Stimulated activated effector memory CD8-positive, alpha-beta T cell treated with anti-CD3 and anti-CD28 coated beads, Interleukin-12 subunit alpha, Interleukin-12 subunit beta, amount 100 ng/mL, for 72 hours (primary cell): ENCODE data around the gene CCDC127.

Experiments used
- ATAC-seq: fragments of 150-1000 bp; cut with Tn5 transposase; 2 replicates; pipeline ENCODE4 v1.10.0; 2021
- DNase-seq, 2 donors: peaks; one replicate each; pipeline ENCODE4 v3.0.0; 2021 to 2022; ENCODE audit warnings: low spot score in 2 of 2
- H3K27ac Mint-ChIP-seq: one replicate; pipeline ENCODE4 v1.8.0; 2022; ENCODE audit warnings: mild to moderate bottlenecking, mixed read lengths
- H3K36me3 Mint-ChIP-seq: one replicate; pipeline ENCODE4 v1.8.0; 2022; ENCODE audit warnings: mild to moderate bottlenecking, mixed read lengths
- H3K4me1 Mint-ChIP-seq: one replicate; pipeline ENCODE4 v1.8.0; 2022; ENCODE audit warnings: mixed read lengths
- H3K4me3 Mint-ChIP-seq: one replicate; pipeline ENCODE4 v1.8.0; 2022; ENCODE audit warnings: mild to moderate bottlenecking, mixed read lengths
- H3K9me3 Mint-ChIP-seq: one replicate; pipeline ENCODE4 v1.8.0; 2022; ENCODE audit warnings: mixed read lengths

CCDC127 gene

GRCh38 chr5:191036-191948 is 26.7 kb downstream of the CCDC127 start, which contains the start of gene LRRC14B:
LRRC14B (plus strand) TSS chr5:191495; CDS start chr5:191539, 44 bp downstream.
- DNase-seq (no peak), ATAC-seq (no peak)
- Mint-ChIP-seq H3K36me3 (no peaks in the 10 kb centered on the region), H3K27ac (no peak within 1 kb of the TSS), H3K4me1 (peaks cover 17% of the 10 kb centered on the region), H3K4me3 (no peak within 1 kb of the TSS), H3K9me3 (no peaks in the 10 kb centered on the region)

GRCh38 chr5:190366-191035 is 27.5 kb downstream of the CCDC127 start:
- DNase-seq, result no peak
- Mint-ChIP-seq H3K4me1 (peaks cover 14% of the 10 kb centered on the region), H3K36me3 (no peaks in the 10 kb centered on the region), H3K27ac (no peak overlapping the region), H3K4me3 (no peak overlapping the region), H3K9me3 (no peaks in the 10 kb centered on the region)
- ATAC-seq, result no peak

GRCh38 chr5:189976-190365 is 28.0 kb downstream of the CCDC127 start:
- H3K9me3 Mint-ChIP-seq, result no peaks in the 10 kb centered on the region
- H3K36me3 Mint-ChIP-seq, result no peaks in the 10 kb centered on the region
- DNase-seq, result no peak
- H3K27ac Mint-ChIP-seq, result no peak overlapping the region
- H3K4me3 Mint-ChIP-seq, result no peak overlapping the region
- no peak for ATAC-seq
- peaks cover 10% of the 10 kb centered on the region for H3K4me1 Mint-ChIP-seq

DNA sequence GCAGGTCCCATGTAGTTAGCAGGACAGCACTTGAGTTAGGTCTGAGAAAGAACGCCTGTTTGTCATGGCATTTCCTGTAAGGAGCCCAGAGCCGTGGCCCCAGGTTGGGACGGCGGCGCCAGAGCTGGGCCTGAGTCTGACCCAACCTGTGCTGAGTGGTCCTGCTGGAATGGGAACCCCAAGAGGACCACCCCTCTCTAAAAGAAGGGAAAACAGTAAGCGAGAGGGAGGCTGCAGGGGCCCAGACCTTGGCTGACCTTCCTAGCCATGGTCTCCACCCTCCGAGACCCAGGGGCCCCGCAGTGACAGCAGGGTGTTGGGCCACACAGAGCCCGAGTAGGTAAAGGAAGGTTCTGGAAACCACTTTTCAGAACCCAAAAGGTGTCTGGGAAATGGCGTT is 28.5 kb downstream of the CCDC127 start:
- H3K9me3 Mint-ChIP-seq, result no peaks in the 10 kb centered on the region
- H3K27ac Mint-ChIP-seq, result peak overlapping the region; percentile 69
- peaks cover 10% of the 10 kb centered on the region for H3K4me1 Mint-ChIP-seq
- H3K4me3 Mint-ChIP-seq, result no peak overlapping the region
- H3K36me3 Mint-ChIP-seq, result no peaks in the 10 kb centered on the region
- DNase-seq (no peak), ATAC-seq (no peak)

GRCh38 chr5:188488-189481 is 29.2 kb downstream of the CCDC127 start:
- Mint-ChIP-seq H3K27ac (peak overlapping the region; percentile 69), H3K36me3 (no peaks in the 10 kb centered on the region)

DNA sequence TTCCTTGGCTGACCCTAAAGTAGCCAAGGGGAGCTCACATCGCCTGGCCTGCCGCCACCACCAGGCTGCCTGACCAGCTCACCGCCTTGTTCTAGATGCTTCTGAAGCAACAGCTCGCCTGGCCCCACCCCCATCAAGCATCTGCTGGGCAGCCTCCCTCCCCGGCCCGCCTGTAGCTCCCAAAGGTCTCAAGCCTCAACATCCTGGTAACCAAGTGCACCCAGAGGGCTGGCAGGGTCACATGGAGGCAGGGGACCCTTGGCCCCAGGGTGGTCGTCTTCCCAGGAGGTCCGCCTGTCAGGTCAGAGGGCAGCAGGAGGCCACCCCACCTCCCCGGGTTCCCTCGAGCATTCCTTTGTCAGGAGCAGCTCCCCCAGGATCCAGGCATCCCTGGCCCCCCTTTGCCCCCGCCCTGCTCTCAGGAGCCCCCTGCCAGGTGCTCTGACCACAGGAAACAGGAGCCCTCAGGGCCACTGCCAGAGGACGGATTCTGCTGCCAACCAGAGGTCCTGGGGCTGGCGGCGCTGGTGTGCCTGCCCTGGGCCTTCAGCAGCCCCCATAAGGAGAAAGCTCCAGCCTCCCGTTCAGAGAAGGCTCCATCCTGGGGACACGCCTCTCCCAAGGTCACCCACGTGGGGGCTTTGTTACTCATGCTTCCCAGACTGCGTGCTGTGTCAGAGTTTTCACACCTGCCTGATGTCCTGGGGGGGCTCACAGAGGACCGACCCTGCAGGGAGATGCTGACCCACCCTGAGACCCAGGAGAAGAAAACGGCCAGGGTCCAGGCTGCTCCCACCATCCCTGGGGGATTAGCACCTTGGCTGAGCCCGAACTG is 30.1 kb downstream of the CCDC127 start:
- ATAC-seq (no peak), DNase-seq (no peak)
- Mint-ChIP-seq H3K9me3 (no peaks in the 10 kb centered on the region), H3K4me3 (peak overlapping the region; percentile 38), H3K27ac (peak overlapping the region; percentile 69), H3K36me3 (no peaks in the 10 kb centered on the region), H3K4me1 (peaks cover 10% of the 10 kb centered on the region)

More at GRCh38 chr5:188488-189481, 29.2 kb downstream of the CCDC127 start:
- ATAC-seq, result peak; percentile 90
- Mint-ChIP-seq H3K4me1 (peaks cover 10% of the 10 kb centered on the region), H3K9me3 (no peaks in the 10 kb centered on the region), H3K4me3 (peak overlapping the region; percentile 38)
- peak; percentile 81 to 91 for DNase-seq

DNA sequence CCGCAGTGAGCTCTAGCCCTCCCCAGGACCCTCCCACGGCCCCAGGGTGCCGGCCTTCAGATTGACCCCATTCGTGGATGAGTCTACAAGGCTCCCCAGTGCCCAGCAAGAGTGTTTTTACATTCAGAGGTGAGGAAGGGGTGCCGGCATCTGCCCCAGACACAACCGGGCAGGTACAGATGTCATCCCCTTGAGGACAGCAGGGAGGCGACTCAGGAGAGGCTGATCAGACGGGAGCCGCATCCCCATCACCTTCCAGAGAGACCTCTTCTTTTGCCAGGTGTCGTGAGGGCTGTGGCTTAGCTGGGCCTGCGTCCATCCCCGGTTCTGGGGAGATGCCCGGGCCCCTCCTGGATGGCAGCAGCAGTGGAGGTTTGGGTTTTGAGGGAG is 30.9 kb downstream of the CCDC127 start:
- Mint-ChIP-seq H3K9me3 (no peaks in the 10 kb centered on the region), H3K27ac (no peak overlapping the region), H3K4me1 (peaks cover 10% of the 10 kb centered on the region), H3K4me3 (no peak overlapping the region), H3K36me3 (no peaks in the 10 kb centered on the region)
- no peak for ATAC-seq
- DNase-seq, result no peak

- ATAC-seq, result no peak
- Mint-ChIP-seq H3K4me1 (peaks cover 10% of the 10 kb centered on the region), H3K9me3 (no peaks in the 10 kb centered on the region), H3K36me3 (no peaks in the 10 kb centered on the region), H3K27ac (no peak overlapping the region), H3K4me3 (no peak overlapping the region)
- no peak for DNase-seq
Observed at GRCh38 chr5:186091-187041, 31.6 kb downstream of the CCDC127 start.

DNA sequence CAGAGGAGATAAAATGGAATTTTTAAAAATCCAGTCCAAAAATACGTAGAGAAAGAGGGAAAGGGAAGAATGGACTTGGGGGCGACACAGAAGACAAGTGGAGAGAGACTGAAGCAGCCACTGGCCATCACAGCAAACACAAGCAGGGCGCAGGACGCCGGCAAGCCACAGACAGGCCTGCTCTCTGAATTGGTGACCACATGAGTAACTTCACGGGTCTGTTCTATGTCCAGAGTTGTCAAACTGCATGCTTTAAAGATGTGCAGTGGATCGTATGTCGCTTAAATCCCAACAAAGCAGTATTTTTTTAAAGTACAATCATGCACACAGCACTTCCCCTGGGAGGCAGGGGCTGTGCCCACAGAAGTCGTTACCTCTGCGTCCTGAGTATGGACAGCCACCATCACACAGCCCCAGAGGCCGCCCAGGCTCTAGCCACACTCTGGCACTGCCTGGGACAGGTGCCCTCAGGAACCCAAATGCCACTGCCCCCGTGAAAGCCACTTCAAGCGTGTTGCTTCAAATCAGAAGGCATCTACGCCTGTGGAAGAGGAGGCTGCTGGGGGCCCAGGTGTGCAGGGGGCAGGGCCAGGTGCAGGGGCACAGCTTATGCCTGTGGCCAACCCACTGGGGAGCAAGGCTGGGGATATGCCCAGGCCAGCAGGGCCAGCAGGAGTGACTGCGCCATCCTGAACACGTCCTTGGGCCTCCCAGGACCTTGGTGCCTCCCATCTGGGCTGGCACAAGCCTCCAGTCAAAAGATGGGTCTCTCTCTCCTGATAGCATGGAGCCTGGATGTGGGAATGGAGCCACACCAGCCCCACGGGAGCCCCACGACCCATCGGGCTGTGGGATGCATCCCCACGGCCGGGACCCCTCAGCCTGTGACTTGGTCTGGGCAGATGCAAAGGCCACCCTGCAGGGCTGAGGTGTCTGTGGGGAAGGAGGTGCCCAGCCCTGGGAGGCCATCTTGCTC is 32.6 kb downstream of the CCDC127 start:
- no peak for DNase-seq

GRCh38 chr5:184471-184870 is 33.5 kb downstream of the CCDC127 start:
- Mint-ChIP-seq H3K27ac (no peak overlapping the region), H3K36me3 (no peaks in the 10 kb centered on the region), H3K9me3 (no peaks in the 10 kb centered on the region), H3K4me3 (no peak overlapping the region), H3K4me1 (peaks cover 10% of the 10 kb centered on the region)
- DNase-seq (no peak), ATAC-seq (no peak)

More for the DNA sequence above, 32.6 kb downstream of the CCDC127 start:
- Mint-ChIP-seq H3K36me3 (no peaks in the 10 kb centered on the region), H3K4me3 (no peak overlapping the region), H3K27ac (no peak overlapping the region), H3K9me3 (no peaks in the 10 kb centered on the region), H3K4me1 (peaks cover 10% of the 10 kb centered on the region)
- no peak for ATAC-seq

GRCh38 chr5:182126-182525 is 35.8 kb downstream of the CCDC127 start:
- no peak for DNase-seq
- H3K36me3 Mint-ChIP-seq, result no peaks in the 10 kb centered on the region
- H3K4me1 Mint-ChIP-seq, result no peaks in the 10 kb centered on the region
- H3K27ac Mint-ChIP-seq, result no peak overlapping the region
- no peak for ATAC-seq
- H3K4me3 Mint-ChIP-seq, result no peak overlapping the region
- no peaks in the 10 kb centered on the region for H3K9me3 Mint-ChIP-seq

GRCh38 chr5:181566-181965 is 36.4 kb downstream of the CCDC127 start:
- no peak for ATAC-seq

More at GRCh38 chr5:181566-181965, 36.4 kb downstream of the CCDC127 start:
- DNase-seq, result no peak
- H3K9me3 Mint-ChIP-seq, result no peaks in the 10 kb centered on the region
- no peaks in the 10 kb centered on the region for H3K4me1 Mint-ChIP-seq
- H3K27ac Mint-ChIP-seq, result no peak overlapping the region
- H3K36me3 Mint-ChIP-seq, result no peaks in the 10 kb centered on the region
- H3K4me3 Mint-ChIP-seq, result no peak overlapping the region
